Stimulated activated CD4-positive, alpha-beta T cell treated with anti-CD3 and anti-CD28 coated beads, Interleukin-4, amount 100 ng/mL, for 1 hour (primary cell): ENCODE data around the gene OSBPL8.
"Not testable (repeated sequence)": the region's sequence is repeated elsewhere in the genome, so short reads cannot be mapped to it uniquely, and the experiment has no call there.

Experiments used
- DNase-seq: peaks from one replicate; pipeline ENCODE4 v3.0.0-alpha.2; 2020

OSBPL8 gene

GRCh38 chr12:76346236-76346635 lies 213.3 kb downstream of the OSBPL8 start:
- no peak for DNase-seq

GRCh38 chr12:76345569-76345968 lies 214.0 kb downstream of the OSBPL8 start:
- DNase-seq: no peak

DNA sequence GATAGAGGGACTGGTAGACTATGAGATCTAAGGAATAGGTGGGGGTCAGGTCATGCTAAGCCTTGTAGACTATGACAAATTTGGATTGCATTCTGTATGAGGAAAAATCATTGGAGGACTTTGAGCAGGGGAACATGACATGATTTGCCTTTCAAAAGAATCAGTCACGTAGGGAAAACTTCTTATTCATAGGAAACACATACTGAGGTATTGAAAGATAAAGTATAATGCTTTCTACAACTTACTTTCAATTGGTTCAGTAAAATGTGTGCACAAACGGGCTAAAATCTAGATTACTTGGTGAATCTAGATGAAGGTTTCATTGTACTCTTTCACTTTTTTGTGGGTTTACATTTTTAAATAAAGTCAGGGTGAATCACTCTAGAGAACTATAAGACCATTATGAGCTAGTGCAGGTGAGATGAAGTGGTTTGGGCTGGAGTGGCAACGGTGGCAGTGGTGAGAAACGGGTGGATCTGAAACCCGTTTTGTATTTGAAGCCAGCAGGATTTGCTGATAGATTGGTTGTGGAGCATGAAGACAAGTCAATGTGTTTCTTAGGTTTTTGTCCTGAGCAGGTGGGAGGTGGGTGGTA lies 218.0 kb downstream of the OSBPL8 start:
- no peak for DNase-seq

- DNase-seq: no peak
Observed at GRCh38 chr12:76340680-76341435, 218.7 kb downstream of the OSBPL8 start.

DNA sequence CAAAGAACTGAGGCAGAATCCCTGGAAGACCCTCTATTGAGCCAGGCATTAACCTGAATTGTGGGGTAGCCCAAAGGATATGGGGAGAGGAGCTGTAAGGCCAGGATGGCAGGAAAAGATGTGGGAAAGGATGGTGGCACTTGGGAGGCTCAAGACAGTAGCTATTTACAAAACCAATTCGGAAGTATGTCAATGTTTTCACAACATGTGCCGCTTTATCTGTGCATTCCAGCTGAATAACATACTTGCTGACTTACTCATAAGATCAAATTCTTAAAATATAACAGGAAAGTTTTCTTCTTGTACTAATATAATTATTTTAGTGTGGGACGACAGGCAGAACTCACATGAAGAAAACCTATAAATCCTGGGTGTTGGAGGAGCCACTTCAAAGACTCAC lies 222.0 kb downstream of the OSBPL8 start:
- no peak for DNase-seq

DNA sequence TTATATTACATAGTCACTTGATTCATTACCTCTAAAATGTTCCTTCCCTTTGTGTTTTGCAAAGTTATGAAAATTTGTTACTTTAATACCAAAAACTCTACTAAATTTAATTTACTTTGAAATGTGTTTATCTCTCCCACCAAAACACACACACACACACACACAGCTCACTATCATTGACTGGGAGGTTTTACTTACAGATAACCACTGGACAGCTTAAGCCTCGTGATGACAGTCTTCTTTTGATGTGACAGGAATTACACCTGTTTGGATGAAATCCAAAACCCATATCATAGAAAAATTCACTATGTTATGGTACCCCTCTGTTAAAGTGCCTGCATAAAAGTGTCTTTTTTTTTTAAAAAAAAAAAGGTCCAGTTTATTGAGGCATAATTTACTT lies 227.0 kb downstream of the OSBPL8 start:
- DNase-seq: no peak

DNA sequence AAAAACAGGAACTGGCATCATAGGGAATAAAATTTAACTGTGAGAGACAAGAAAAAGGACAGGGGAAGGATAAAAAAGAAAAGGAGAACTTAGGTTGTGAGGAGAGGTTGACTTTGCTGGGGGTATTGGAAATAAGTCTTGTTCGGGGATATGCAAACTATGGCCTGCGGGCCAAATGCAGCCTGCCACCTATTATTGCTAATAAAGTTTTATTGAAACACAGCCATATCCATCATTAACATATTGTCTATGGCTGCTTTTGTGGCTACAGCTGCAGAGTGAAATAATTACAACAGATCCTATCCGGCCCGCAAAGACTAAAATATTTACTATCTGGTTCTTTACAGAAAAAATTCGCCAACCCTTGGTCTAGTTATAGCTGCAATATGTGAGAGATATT lies 230.0 kb downstream of the OSBPL8 start:
- no peak for DNase-seq

GRCh38 chr12:76329159-76329558 lies 230.4 kb downstream of the OSBPL8 start:
- no peak for DNase-seq

GRCh38 chr12:76319595-76320319 lies 239.8 kb downstream of the OSBPL8 start:
- not testable (repeated sequence) for DNase-seq

DNA sequence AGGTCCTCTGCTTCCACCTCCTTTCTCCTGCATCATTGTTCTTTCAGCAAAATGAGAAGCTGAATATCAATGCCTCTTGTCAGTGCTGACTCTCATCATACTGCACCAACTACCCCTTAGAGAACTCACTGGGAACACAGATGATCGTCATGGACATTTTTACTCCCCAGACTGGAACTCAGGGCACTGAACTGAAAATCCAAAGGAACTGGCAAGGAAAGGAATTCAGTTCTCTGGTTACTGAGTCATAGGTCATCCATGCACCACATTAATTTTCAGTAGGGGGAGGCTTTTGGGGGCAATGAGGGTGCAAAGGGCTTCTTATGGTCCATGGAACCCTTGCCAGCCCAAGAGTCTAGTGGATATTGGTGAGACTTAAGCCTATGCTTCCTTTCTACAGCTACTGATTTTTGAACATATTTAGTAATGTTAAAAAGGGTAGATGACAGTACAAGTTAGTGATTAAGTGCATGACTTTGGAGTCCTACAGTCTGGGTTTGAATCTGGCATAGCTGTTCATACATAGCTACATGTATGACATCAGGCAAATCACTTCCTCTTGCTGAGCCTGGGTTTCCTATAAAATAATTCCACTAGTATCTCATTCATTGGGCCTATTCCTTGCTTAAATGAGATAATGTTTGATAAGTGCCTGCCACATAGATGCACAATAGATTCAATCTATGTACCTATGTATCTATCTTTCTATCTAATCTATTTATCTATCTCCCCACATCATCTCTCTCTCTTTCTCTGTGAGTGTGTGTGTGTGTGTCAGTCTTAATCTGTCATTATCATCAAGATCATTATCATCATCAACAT lies 240.6 kb downstream of the OSBPL8 start:
- DNase-seq: no peak

DNA sequence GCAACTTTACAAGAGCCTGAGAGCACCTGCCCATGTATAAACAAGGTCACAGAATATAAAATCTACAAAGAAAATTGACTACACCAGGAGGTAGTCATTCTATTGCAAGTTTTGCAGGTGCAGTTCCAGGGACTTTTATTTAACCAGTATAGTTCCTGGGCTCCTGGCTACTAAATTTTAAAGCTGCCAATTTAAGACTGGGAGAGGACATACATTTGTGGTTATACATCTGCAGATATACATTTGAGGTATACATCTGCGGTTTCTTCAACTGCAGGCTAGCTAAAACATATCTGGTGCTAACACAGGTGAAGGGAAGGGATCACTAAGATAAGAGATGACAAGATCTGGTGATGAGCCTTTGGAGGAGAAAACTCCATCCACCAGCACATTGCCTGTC lies 241.6 kb downstream of the OSBPL8 start:
- no peak for DNase-seq

DNA sequence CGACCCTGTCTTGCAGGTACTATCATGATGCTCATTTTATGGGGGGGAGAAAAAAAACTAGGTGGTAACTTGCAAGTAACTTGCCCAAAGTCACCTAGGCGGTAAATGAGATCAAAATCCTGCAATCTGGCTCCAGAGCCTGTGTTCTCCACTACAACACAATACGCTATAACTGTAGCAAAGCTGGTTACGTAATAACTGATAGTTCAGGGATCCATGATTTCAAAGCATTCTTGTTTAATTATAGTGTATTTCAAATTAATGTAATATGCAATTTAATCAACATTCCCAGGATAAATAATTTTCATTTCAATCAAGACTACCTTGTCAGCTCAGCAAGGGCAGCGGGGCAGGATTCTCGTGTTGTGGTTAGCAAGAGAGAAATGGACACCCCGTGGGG lies 243.1 kb downstream of the OSBPL8 start:
- no peak for DNase-seq

GRCh38 chr12:76313299-76313698 lies 246.3 kb downstream of the OSBPL8 start:
- no peak for DNase-seq

DNA sequence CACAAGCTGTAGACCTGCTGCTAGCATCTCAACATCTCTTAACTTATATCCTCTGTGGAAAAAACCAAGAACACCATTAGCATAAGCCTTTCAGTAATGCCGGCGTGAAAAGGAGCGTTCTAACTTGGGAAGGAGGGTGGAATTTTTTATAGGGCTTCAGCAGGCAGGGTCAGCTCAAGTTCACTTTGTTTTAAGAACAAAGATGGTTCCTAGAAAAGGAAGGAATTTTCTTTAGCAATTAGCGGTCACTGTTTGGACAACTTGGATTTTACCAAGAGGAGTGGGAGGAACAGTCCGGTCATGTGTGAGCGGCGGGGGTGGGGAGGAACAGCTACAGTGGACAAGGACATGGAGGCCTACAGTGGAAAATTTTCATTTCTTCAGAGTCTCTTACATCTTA lies 247.3 kb downstream of the OSBPL8 start:
- DNase-seq: no peak

DNA sequence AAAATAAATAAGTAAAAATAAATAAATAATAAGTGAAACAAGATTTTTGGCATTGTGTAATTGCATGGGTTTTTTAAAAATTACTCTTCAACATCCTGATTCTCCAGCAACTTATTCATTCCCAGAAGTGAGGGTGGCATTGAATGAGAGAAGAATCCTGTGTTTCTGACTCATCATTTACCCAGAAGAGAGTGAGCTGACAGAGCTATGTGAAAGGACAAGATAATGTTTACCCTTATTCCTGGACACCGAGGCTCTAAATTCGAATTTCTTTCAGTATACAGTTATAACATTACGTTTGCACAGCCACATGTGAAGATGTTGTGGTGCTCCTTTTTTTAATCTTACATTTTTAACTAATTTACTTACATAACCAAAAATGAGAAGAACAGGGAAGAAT lies 247.8 kb downstream of the OSBPL8 start:
- no peak for DNase-seq

GRCh38 chr12:76310110-76310509 lies 249.5 kb downstream of the OSBPL8 start:
- DNase-seq: no peak

GRCh38 chr12:76308866-76309265 lies 250.7 kb downstream of the OSBPL8 start:
- DNase-seq: no peak

DNA sequence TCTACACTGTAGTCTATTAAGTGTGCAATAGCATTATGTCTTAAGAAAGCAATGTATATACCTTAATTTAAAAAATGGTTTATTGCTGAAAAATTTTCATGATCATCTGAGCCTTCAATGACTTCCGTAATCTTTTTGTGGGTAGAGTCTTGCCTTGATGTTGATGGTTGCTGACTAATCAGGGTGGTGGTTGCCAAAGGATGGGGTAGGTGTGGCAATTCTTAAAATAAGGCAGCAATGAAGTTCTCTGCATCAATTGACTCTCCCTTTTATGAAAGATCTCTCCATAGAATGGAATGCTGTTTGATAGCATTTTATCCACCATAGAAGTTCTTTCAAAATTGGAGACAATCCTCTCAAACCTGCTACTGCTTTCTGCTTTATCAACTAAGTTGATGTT lies 252.5 kb downstream of the OSBPL8 start:
- DNase-seq: no peak

DNA sequence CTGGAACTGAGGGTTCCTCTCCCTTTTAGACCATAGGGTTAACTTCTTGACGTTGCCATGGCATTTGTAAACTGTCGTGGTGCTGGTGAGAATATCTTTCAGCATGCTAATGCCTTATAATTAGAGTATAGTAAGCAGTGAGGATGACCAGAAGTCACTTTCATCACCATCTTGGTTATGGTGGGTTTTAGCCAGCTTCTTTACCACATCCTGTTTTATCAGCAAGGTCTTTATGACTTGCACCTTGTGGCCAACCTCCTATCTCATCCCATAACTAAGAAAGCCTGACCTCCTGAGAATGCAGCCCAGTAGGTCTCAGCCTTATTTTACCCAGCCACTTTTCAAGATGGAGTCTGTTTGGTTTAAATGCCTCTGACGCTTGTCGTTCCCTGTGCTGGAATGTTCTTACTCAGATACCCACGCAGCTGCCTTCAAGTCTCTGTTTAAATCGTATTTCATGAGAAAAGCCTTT lies 255.5 kb downstream of the OSBPL8 start:
- no peak for DNase-seq

DNA sequence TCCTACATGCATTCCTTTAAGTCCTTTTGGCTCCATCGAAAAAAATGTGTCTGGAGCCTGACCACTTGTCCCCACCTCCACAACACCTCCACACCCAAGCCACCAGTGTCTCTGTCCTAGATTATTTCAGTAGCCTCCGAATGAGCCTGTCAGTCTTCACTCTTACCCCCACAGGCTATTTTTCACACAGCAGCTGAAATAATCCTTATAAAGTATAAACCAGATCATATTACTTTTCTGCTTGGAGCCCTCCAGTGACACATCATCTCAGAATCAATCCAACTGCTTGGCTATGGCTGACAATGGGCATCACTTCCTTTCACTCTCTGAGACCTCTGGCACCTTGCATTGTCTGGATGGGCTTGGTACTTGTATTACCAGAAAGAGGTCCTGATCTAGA lies 256.2 kb downstream of the OSBPL8 start:
- DNase-seq: no peak
